ENCODE data around the gene AJAP1. TPM values are rescaled to one million over a fixed set of nuclear protein-coding genes. Genes with fewer than 3 reads are reported as not detected.

Gene AJAP1
- total and polyA plus RNA-seq, 2 of the 8 experiments (the other 6 are each of a cell fraction or from before 2014, with no cell fraction given) = 1.9 to 6.2 TPM

DNA sequence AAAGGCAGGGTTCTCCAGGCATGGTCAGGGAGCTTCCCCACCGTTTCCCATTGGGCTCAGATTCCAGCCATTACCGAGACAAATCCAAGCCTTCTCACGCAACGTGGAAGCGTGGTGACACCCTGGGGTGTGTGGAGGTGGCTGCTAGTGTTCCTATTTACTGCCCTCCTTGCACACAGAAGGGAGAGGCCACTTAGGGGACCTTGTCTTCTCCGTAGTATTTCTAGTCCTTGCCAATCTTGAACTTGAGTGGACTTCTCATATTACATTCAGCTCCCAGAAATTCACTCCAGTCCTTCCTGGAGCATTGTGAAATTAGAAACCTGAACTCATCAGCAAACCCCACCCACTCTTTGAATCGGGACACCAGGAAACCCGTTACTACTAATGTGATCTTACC, 131.6 kb downstream of the AJAP1 start (continued):
- TF ChIP-seq TBP (IDR thresholded peaks at IDR 0.05; ENCODE audit: low read depth, low read length) = no peak
- TF ChIP-seq ATF3 (IDR thresholded peaks at IDR 0.05; ENCODE audit: insufficient read depth, low read depth, low read length) = no peak
- TF ChIP-seq CHD7 (IDR thresholded peaks at IDR 0.05; ENCODE audit: insufficient replicate concordance, low read length) = no peak
- no peak for TF ChIP-seq ZNF274 (IDR thresholded peaks at IDR 0.05; ENCODE audit: borderline replicate concordance, extremely low read depth, low read length)
- no peak for TF ChIP-seq TAF7 (optimal IDR thresholded peaks at IDR 0.05; ENCODE audit: borderline replicate concordance, low read depth, low read length)

Measured in H1 (cell line).